ENCODE results near the gene ELMO1.

The ELMO1 gene

DNA sequence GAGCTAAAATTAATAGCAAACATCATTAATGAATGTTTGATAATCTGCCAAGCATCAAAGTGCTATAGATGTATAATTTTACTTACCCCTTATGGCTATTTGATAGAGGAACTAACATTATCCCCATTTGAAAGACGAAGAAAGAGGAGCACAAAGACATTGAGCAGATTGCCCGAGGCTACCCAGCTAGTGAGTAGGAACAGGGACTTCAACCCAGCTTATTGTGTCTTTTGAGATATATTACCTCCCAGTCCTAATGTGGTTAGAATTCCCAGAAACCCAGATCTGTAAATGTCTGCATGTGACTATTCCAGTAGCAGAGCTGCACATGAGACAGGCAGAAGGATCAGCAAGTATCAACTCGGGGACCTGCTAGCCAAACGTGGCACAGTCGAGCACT, 564.3 kb downstream of the ELMO1 start:
- TF ChIP-seq, protein P1, sequence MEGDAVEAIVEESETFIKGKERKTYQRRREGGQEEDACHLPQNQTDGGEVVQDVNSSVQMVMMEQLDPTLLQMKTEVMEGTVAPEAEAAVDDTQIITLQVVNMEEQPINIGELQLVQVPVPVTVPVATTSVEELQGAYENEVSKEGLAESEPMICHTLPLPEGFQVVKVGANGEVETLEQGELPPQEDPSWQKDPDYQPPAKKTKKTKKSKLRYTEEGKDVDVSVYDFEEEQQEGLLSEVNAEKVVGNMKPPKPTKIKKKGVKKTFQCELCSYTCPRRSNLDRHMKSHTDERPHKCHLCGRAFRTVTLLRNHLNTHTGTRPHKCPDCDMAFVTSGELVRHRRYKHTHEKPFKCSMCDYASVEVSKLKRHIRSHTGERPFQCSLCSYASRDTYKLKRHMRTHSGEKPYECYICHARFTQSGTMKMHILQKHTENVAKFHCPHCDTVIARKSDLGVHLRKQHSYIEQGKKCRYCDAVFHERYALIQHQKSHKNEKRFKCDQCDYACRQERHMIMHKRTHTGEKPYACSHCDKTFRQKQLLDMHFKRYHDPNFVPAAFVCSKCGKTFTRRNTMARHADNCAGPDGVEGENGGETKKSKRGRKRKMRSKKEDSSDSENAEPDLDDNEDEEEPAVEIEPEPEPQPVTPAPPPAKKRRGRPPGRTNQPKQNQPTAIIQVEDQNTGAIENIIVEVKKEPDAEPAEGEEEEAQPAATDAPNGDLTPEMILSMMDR (IDR thresholded peaks at IDR 0.05): no peak
- TF ChIP-seq ZFX (IDR thresholded peaks at IDR 0.05; ENCODE audit: borderline replicate concordance): no peak
- no peak overlapping the region for H3K27ac ChIP-seq

DNA sequence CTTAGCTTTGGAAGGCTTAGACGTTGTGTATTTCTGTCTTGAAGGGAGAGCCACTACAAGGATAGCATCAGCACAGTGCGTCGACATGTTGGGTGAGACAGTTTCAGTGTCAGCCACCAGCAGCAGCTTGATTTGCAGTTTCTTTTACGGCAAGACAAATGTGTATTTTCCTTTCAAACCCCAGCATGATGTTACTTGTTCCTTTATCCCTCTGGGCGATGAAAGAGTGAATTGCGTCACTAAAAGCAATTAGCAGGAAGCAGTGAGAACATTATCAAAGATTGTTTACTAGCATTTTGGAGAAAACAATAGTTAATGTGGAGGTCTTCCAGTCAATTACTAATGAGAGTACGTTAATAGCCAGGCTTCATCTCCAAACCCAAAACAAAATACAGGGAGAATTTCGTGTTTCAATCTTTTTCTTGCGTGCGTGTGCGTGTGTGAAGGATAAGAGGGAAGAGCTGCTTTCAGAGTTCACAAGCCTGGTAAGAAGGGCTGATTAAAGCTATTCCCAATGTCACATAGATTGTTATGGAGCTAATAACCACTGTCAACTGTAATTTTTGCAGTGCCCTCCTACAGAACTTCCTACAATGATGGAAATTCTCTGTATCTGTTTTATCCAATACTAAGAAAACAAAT, 567.3 kb downstream of the ELMO1 start:
- no peak overlapping the region for H3K27ac ChIP-seq
- TF ChIP-seq, protein P1 (IDR thresholded peaks at IDR 0.05): no peak
- TF ChIP-seq ZFX (IDR thresholded peaks at IDR 0.05; ENCODE audit: borderline replicate concordance): no peak

DNA sequence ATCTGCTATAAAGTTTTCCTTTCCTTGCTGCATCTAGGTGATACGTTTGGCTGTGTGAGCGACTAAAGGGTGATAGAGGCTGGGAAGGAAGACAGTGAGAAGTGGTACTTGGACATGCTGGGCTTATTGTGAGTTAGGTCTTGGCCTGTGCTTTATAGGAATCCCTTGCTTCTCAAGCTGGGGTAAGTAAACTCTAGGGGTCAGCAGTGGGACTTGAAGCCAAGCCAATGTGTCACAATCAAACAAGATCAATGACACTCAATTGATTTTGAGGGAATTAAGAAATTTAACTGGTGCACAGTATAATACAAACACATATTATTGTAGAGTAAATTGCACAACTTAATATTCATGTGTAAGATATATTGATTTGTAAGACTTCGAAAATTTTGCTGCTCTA, 568.6 kb downstream of the ELMO1 start:
- H3K27ac ChIP-seq: no peak overlapping the region
- TF ChIP-seq, protein P1 (IDR thresholded peaks at IDR 0.05): no peak
- TF ChIP-seq ZFX (IDR thresholded peaks at IDR 0.05; ENCODE audit: borderline replicate concordance): no peak

DNA sequence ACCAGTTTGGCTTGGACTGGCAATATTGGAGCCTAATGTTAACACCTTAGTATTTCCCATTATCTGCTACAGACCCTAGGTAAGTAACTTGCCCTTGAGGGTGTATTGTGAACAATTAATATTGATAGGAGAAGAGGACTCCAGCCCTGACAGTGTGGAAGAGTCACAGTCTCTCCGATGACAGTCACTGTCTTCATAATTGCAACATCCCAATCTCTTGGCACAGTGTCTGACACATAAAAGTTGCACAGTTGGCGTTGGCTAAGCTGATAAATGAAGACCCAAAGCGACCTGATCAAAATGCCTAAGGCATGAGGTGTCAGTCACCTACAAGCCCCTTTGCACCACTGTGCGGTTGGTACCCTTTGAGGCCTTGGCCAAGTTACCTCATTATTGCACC, 569.6 kb downstream of the ELMO1 start:
- TF ChIP-seq ZFX (IDR thresholded peaks at IDR 0.05; ENCODE audit: borderline replicate concordance): no peak
- TF ChIP-seq, protein P1 (IDR thresholded peaks at IDR 0.05): no peak

DNA sequence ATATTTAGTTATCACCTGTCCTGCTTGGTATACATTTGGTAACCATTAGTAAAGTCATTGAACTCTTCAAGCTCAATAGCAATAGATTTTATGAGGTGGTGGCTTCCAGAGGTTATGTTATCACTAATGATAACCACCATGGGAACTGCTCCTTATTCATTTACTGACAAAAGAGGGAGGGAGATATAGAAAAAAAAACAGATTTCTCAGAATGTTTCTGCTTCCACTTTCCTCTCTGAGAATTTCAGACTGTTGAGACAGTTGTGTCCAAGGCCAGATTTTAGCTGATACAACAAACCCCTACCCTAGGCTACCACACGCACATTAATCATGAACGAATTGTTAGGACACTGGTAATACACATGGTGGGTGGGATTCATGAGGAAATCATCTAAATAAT, 570.4 kb downstream of the ELMO1 start:
- TF ChIP-seq, protein P1 (IDR thresholded peaks at IDR 0.05): no peak
- TF ChIP-seq ZFX (IDR thresholded peaks at IDR 0.05; ENCODE audit: borderline replicate concordance): no peak
- no peak overlapping the region for H3K27ac ChIP-seq

More for the DNA sequence above, 569.6 kb downstream of the ELMO1 start:
- no peak overlapping the region for H3K27ac ChIP-seq

DNA sequence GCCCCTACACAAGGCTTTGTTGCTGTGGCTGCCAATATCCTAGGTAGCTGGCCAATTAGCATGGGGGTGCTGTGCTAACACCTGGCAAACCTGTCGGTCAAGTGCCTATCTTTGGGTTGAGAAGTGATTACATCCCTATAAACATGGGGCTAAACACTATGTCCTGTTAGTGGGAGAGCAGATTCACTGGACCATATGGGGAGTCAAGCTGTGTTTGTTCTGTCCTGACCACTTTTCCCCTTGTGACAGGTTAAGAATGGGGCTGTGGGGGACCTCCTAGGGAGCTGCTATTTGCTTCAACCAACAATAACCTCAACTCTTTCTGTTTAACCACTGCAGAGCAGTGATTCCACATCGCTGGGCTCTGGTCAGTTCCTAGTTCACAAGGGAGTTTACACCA, 572.9 kb downstream of the ELMO1 start:
- no peak overlapping the region for H3K27ac ChIP-seq
- TF ChIP-seq, protein P1 (IDR thresholded peaks at IDR 0.05): no peak
- TF ChIP-seq ZFX (IDR thresholded peaks at IDR 0.05; ENCODE audit: borderline replicate concordance): no peak

DNA sequence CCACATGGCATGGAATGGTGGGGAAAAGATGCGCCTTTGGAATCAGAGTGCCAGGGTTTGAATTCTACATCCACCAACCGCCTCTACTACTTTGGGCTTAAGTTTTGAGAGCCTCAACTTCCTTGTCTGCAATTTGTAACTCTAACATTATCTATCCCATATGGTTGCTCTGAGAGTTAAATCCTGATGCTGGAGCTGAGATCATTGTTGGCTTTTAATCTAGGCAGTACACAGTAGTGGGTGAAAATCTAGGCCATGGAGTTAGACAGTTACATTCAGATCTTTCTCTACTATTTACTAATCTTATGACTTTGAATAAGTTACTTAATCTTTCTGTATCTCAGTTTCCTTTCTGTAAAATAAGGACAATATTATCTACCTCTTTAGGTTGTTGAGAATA, 574.6 kb downstream of the ELMO1 start:
- no peak overlapping the region for H3K27ac ChIP-seq
- TF ChIP-seq, protein P1 (IDR thresholded peaks at IDR 0.05): no peak
- no peak for TF ChIP-seq ZFX (IDR thresholded peaks at IDR 0.05; ENCODE audit: borderline replicate concordance)

Measured in 22Rv1 (cell line).